IMR-90 (cell line): Measurements from ENCODE around the gene ZNF584. TPM values are rescaled to one million over a fixed set of nuclear protein-coding genes. Genes with fewer than 3 reads are reported as not detected.

Experiments
- CEBPB ChIP-seq: IDR thresholded peaks from 2 replicates; pipeline ENCODE4 v1.6.1; 2012; ENCODE audit warnings: low read depth, low read length, improper control_type of control experiment
- CHD1 ChIP-seq: IDR thresholded peaks from 2 replicates; pipeline ENCODE4 v1.6.1; 2012; ENCODE audit warnings: low read depth, low read length, improper control_type of control experiment
- MAFK ChIP-seq: IDR thresholded peaks from 2 replicates; pipeline ENCODE4 v1.6.1; 2012; ENCODE audit warnings: low read depth, low read length, improper control_type of control experiment
- SMC3 ChIP-seq: fragments of 150-350 bp; IDR thresholded peaks from 2 replicates; pipeline ENCODE4 v1.6.1; 2016; ENCODE audit warnings: low read depth, mild to moderate bottlenecking, antibody characterized with exemption, low read length, moderate library complexity
- USF2 ChIP-seq: fragments of 150-350 bp; IDR thresholded peaks from 2 replicates; pipeline ENCODE4 v1.6.1; 2017; ENCODE audit warnings: mild to moderate bottlenecking, antibody characterized with exemption, low read length, low read depth
- polyA plus RNA-seq, 3 experiments: library from polyadenylated mRNA; depleted of rRNA; stranded (reverse); fragments of >200 nt; gene quantifications; 2 replicates each; pipeline ENCODE4 v1.2.3, GENCODE V29; 2012; ENCODE audit warnings: low replicate concordance in 1 of 3
- total RNA-seq: library from RNA; depleted of rRNA; stranded (reverse); fragments of >200 nt; gene quantifications from 2 replicates; pipeline ENCODE4 v1.2.3, GENCODE V29; 2012

The ZNF584 gene
- total and polyA plus RNA-seq, 2 of the 4 experiments (the other 2 are of a cell fraction), result 11.6 to 15.4 TPM

DNA sequence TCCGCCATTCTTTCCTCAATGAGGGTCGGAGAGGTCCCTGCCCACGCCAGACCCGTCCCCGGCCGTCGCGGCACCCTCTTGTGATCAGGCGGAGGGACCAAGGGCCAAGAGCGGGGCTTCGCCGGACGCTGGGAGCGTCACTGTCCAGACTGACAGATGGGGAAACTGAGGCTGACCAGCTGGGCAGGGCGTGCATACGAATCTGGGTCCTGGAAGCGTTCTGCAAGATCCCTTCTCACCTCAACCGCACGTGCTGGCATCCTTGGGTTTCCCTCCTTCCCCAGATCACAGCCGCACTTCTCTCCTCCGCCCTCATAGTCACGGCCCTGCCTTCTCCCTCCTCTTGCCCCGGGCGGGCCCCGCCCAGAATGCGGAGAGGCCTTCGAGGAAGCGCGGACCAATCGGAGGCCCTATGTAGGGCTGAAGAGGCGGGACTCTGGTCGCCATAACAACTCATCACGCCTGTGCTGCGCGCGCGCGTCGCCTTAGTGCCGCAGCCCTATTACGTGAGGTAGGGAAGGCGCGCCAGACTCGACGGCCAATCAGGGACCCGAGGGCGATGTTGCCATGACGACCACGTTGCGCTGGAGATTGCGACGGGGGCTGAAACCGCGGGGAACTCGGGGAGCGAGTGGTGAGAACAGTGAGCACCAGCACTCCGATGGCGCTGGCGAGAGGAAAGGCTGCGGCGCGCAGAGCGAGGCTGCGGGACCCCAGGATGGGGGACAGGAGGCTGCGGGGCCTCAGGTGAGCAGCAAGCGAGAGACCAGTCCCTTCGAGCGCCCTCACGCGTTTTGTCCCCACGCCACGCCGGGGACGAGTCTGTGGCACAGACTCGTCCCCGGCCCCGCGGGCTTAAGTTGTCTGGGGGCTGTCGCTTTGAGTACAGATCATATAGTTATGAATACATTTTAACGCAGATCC is 7.3 kb upstream of the ZNF584 start (continued):
- TF ChIP-seq CEBPB (peak; percentile 69; the same call in 1 of the 2 replicates), USF2 (peak; percentile 50), MAFK (no peak), CHD1 (no peak), SMC3 (no peak)
